Right renal pelvis (tissue), 4 donors: Measurements from ENCODE around the gene ZNF814. TPM values are rescaled to one million over a fixed set of nuclear protein-coding genes. Genes with fewer than 3 reads are reported as not detected.

Source experiments
- polyA plus RNA-seq, 4 donors: library from polyadenylated mRNA; unstranded; fragments of 120-200 nt; gene quantifications; one replicate each; pipeline ENCODE4 v1.2.1, GENCODE V29; 2013; ENCODE audit not compliant: insufficient read length in 4 of 4

Gene ZNF814
- polyA plus RNA-seq, 4 donors, result 45.2 to 66.4 (median 52.7) TPM

Other genes with a start within 250 kb of the ZNF814 start
- gene ZSCAN4, start 220.1 kb downstream of the ZNF814 start, polyA plus RNA-seq, result under 1 TPM in 1 of 4 donors, not detected in 3; 0.05 TPM
- 10 to 100 TPM; 12.6 to 16.3 (median 15.2) TPM for gene ZNF551, start 207.1 kb downstream of the ZNF814 start, polyA plus RNA-seq
- 10 to 100 TPM; 24.8 to 30.9 (median 29.8) TPM for gene ZNF154, start 179.8 kb downstream of the ZNF814 start, polyA plus RNA-seq
- 10 to 100 TPM; 15.6 to 20.8 (median 19.0) TPM for gene ZNF671, start 161.4 kb downstream of the ZNF814 start, polyA plus RNA-seq
- gene ZNF776, start 142.2 kb downstream of the ZNF814 start, polyA plus RNA-seq, result 10 to 100 TPM; 31.8 to 40.0 (median 37.2) TPM
- gene ZNF586, start 119.4 kb downstream of the ZNF814 start, polyA plus RNA-seq, result 10 to 100 TPM; 19.7 to 23.8 (median 20.9) TPM
- gene ZNF552, start 74.1 kb downstream of the ZNF814 start, polyA plus RNA-seq, result 10 to 100 TPM; 14.4 to 19.5 (median 15.7) TPM
- gene ZNF587B, start 58.7 kb downstream of the ZNF814 start, polyA plus RNA-seq, result 10 to 100 TPM; 11.3 to 14.1 (median 13.6) TPM
- 10 to 100 TPM; 19.8 to 30.7 (median 24.3) TPM for gene ZNF587, start 39.2 kb downstream of the ZNF814 start, polyA plus RNA-seq
- gene ZNF417, start 27.6 kb upstream of the ZNF814 start, polyA plus RNA-seq, result 10 to 100 TPM; 20.3 to 23.1 (median 21.8) TPM
- 10 to 100 TPM; 19.0 to 21.9 (median 19.5) TPM for gene ZNF418, start 46.4 kb upstream of the ZNF814 start, polyA plus RNA-seq
- 10 to 100 TPM in 1 of 4 donors, 1 to 10 TPM in 3; 8.1 to 10.3 (median 9.1) TPM for gene ZNF256, start 58.7 kb upstream of the ZNF814 start, polyA plus RNA-seq
- gene C19orf18, start 85.5 kb upstream of the ZNF814 start, polyA plus RNA-seq, result 1 to 10 TPM; 1.4 to 3.5 (median 1.7) TPM
- gene ZNF606, start 113.8 kb upstream of the ZNF814 start, polyA plus RNA-seq, result 10 to 100 TPM; 30.7 to 33.9 (median 32.3) TPM
- 1 to 10 TPM; 2.0 to 5.7 (median 3.9) TPM for gene ZSCAN1, start 145.0 kb upstream of the ZNF814 start, polyA plus RNA-seq
- 10 to 100 TPM; 18.6 to 23.1 (median 22.2) TPM for gene ZNF135, start 170.2 kb upstream of the ZNF814 start, polyA plus RNA-seq
- 100 to 1,000 TPM in 1 of 4 donors, 10 to 100 TPM in 3; 85.2 to 114 (median 86.2) TPM for gene ZSCAN18, start 209.2 kb upstream of the ZNF814 start, polyA plus RNA-seq